SK-N-SH treated with all-trans-retinoic acid at 6 μM for 48 hours (cell line): ENCODE data around the gene HSPG2.

Experiments
- TSHZ2 ChIP-seq: fragments of 250-450 bp; sonication (Bioruptor Pico); IDR thresholded peaks from 2 replicates; pipeline ENCODE4 v1.5.0; 2020; ENCODE audit warnings: mild to moderate bottlenecking, moderate library complexity
- TF ChIP-seq, protein P1 (sequence below): fragments of 250-450 bp; sonication (Bioruptor Pico); IDR thresholded peaks from 2 replicates; pipeline ENCODE4 v1.8.0; 2020; ENCODE audit warnings: mild to moderate bottlenecking, moderate library complexity, borderline replicate concordance

- TF ChIP-seq TSHZ2 (CRISPR knock-in tag) = no peak
- TF ChIP-seq, protein P1, sequence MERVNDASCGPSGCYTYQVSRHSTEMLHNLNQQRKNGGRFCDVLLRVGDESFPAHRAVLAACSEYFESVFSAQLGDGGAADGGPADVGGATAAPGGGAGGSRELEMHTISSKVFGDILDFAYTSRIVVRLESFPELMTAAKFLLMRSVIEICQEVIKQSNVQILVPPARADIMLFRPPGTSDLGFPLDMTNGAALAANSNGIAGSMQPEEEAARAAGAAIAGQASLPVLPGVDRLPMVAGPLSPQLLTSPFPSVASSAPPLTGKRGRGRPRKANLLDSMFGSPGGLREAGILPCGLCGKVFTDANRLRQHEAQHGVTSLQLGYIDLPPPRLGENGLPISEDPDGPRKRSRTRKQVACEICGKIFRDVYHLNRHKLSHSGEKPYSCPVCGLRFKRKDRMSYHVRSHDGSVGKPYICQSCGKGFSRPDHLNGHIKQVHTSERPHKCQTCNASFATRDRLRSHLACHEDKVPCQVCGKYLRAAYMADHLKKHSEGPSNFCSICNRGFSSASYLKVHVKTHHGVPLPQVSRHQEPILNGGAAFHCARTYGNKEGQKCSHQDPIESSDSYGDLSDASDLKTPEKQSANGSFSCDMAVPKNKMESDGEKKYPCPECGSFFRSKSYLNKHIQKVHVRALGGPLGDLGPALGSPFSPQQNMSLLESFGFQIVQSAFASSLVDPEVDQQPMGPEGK (CRISPR knock-in tag) = no peak
Measured at GRCh38 chr1:21814981-21815582, 122.0 kb downstream of the HSPG2 start.
